Measurements from ENCODE around the gene DCLRE1A.

DCLRE1A gene

DNA sequence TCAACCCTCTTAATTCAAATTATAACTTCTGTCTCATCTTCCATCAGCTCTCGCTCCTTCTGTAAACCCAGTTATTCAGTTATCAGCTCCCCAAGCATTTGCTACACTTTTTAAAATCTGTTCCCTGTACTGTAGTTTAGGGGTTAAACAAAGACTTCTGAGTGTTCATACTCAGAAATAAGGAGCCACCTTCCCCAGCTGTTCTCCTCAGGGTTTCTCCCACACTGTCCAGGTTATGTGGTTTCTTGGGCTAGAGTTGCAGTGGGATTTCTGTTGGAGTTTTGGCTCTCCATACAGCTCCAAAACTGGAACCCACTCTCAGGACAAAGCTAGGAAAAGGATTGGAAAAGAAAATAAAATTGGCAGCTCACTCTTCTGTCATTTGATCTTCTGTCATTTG, 21.3 kb upstream of the DCLRE1A start:
- no peak for DNase-seq (ENCODE audit: low spot score)
- in situ Hi-C loops (cut with MboI; ENCODE audit: low pct_unique_long_range_greater_than_20kb, low sequenced_read_pairs, unreplicated experiment), result no loop called here
- TF ChIP-seq, protein P1, sequence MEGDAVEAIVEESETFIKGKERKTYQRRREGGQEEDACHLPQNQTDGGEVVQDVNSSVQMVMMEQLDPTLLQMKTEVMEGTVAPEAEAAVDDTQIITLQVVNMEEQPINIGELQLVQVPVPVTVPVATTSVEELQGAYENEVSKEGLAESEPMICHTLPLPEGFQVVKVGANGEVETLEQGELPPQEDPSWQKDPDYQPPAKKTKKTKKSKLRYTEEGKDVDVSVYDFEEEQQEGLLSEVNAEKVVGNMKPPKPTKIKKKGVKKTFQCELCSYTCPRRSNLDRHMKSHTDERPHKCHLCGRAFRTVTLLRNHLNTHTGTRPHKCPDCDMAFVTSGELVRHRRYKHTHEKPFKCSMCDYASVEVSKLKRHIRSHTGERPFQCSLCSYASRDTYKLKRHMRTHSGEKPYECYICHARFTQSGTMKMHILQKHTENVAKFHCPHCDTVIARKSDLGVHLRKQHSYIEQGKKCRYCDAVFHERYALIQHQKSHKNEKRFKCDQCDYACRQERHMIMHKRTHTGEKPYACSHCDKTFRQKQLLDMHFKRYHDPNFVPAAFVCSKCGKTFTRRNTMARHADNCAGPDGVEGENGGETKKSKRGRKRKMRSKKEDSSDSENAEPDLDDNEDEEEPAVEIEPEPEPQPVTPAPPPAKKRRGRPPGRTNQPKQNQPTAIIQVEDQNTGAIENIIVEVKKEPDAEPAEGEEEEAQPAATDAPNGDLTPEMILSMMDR (IDR thresholded peaks at IDR 0.05; ENCODE audit: extremely low read depth, insufficient read depth, missing control alignments), result no peak

DNA sequence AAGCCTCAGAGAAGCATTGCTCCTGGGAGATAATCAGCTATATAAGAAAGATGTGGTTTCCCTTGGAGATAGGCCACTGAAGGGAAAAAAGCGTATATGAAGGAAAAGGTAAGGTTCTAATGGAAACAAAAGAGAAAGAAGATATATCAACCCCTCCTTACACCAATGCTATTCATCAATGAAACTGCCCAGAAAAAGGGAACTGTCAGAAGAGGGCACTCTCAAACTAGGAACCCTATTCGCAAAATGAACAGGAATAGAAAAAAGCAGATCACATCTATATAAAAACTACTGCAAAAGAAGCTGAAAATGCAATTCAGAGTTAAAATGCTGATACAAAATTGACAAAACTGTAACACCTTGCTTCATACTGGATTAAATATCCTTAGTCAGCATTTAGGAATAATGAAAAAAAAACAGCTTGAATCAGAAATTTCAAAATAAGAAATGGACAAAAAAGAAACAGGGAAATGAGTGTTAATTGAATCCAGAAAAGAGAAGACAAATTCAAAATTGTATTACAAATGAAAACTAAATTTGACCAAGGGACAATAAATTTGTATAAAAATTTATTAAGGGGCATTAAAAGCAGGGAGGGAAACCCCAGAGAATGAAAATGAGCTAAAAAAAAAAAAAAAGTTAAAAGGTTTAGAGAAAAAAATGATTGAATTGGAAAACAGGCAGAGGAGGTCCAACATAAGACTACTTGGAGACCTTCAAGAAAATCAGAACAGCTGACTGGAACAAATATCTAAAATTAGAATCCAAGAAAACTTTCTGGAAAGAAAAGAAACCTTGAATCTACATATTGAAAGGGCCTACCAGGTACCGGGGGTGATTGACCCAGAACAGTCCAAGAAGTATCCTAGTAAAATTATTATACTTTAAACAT, 18.5 kb upstream of the DCLRE1A start:
- TF ChIP-seq, protein P1 (IDR thresholded peaks at IDR 0.05; ENCODE audit: extremely low read depth, insufficient read depth, missing control alignments), result no peak

DNA sequence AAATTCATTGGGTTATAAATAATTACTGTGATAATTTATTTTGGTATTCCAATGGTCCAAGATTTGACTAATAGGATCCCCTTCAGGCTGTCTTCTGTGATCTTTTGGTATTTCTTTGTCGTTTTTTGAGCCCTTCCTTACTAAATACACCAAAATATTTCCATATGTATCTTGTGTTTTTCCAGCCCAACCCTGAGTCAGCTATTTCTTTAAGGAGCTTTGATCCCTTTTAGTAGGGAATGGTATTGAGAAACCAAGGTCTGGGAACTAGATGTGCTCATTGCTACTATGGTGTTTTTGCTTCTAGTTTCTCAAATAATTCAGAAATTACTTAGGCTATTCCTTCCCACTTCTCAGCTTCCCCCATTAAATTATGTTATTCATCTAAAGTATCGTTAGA, 15.9 kb upstream of the DCLRE1A start:
- in situ Hi-C loops (cut with MboI; ENCODE audit: low pct_unique_long_range_greater_than_20kb, low sequenced_read_pairs, unreplicated experiment), result no loop called here
- no peak for DNase-seq (ENCODE audit: low spot score)
- TF ChIP-seq, protein P1 (IDR thresholded peaks at IDR 0.05; ENCODE audit: extremely low read depth, insufficient read depth, missing control alignments), result no peak

More for the DNA sequence above, 18.5 kb upstream of the DCLRE1A start:
- no peak for DNase-seq (ENCODE audit: low spot score)
- in situ Hi-C loops (cut with MboI; ENCODE audit: low pct_unique_long_range_greater_than_20kb, low sequenced_read_pairs, unreplicated experiment), result no loop called here

DNA sequence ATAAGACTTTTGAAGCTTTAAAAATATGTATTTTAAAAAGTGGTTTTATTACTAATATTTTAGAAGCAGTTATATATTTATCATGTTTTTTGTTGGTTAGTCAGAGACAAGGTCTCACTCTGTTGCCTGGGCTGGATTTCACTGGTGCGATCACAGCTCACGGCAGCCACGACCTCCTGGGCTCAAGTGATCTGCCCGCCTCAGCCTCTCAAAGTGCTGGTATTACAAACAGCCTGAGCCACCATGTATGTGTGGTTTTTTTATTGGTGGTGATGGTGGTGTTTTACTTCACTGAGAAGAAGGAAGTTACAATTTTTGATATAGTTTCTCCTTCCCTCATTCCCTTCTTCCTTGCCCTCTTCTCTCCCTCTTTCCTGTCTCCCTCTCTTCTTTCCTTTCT, 14.0 kb upstream of the DCLRE1A start:
- TF ChIP-seq, protein P1 (IDR thresholded peaks at IDR 0.05; ENCODE audit: extremely low read depth, insufficient read depth, missing control alignments), result no peak
- in situ Hi-C loops (cut with MboI; ENCODE audit: low pct_unique_long_range_greater_than_20kb, low sequenced_read_pairs, unreplicated experiment), result no loop called here
- DNase-seq (ENCODE audit: low spot score), result no peak

DNA sequence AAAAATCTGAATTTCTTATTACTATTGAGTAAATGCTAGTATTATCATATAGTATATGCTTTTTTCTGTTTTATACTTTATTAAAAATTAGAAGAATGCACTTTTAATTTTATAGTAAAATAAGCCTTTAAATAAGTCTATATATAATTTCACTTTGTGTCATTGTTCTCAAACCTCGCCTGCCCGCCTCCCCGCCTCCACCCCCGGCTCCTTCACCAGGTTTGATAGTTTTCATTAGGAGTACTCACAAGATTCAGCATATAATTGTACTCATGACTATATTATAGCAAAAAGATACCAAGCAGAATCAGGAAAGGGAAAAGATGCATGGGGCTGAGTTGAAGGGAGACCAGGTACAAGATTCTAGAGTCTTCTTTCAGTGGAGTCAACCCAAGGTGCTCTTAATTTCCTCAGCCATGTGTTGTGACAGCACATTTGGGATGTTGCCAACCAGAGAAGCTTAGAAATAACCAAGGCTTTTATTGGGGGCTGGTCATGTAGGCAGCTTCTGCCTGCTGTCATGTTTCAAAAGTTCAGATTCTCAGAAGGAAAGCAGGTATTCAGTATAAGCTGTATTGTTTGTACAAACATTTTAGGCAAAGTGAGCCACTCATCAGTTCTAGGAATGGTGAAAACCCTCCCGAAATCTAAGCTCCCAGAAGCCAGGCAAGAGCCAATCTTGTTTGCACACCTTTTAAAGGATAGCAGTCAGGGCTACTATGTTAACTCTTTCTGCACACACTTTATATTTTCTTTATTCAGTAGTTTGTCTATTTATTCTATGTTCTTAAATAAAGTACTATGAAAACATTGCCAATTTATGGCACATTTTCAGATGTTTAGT, 12.9 kb upstream of the DCLRE1A start:
- in situ Hi-C loops (cut with MboI; ENCODE audit: low pct_unique_long_range_greater_than_20kb, low sequenced_read_pairs, unreplicated experiment), result no loop called here

DNA sequence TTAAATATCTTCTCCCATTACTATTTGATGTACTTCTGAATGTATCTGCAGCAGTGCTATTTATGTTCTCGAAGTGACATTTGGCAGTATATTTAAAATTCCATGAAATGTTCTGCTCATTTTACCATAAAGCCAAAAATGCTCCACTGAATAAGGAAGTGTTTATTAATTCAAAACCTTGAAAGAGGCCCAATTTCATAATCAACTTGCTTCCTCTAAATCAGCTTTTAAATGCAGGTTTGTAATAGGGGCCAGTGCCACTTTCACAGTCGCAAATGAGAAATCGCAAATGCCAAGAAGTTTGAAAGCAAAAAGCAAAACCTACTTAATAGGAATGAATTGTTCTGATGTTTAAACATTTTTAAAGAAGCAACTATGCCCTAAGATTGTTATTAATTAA, 12.0 kb upstream of the DCLRE1A start:
- TF ChIP-seq, protein P1 (IDR thresholded peaks at IDR 0.05; ENCODE audit: extremely low read depth, insufficient read depth, missing control alignments), result no peak
- DNase-seq (ENCODE audit: low spot score), result no peak
- in situ Hi-C loops (cut with MboI; ENCODE audit: low pct_unique_long_range_greater_than_20kb, low sequenced_read_pairs, unreplicated experiment), result no loop called here

More for the DNA sequence above, 12.9 kb upstream of the DCLRE1A start:
- DNase-seq (ENCODE audit: low spot score), result no peak
- TF ChIP-seq, protein P1 (IDR thresholded peaks at IDR 0.05; ENCODE audit: extremely low read depth, insufficient read depth, missing control alignments), result no peak
